Stimulated activated CD4-positive, alpha-beta T cell treated with anti-CD3 and anti-CD28 coated beads, Interleukin-1b, Interleukin-23, amount 100 ng/mL, for 4 hours (primary cell): ENCODE measurements around the gene TMEM222.

Experiments used
- DNase-seq, 2 donors: peaks; one replicate each; pipeline ENCODE4 v3.0.0-alpha.2; 2020; ENCODE audit warnings: low read depth in 2 of 2

Gene TMEM222

DNA sequence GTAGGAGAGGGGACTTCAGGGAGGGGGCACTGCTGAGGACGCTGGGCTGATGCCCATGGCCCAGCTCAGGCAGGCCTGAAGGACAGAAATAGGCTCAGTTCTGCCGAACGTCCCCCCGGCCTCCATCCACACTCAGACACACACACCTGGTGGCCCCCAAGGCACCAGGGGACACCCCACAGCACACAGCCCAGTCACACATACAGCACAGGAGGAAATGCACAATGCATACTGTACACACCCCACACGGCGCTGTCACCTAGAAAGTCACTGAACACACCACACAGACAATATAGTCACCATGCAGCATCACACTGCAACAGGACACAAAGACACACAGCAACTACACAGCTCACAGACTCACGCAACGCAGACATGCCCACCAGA lies 20.4 kb downstream of the TMEM222 start:
- DNase-seq, result no peak

DNA sequence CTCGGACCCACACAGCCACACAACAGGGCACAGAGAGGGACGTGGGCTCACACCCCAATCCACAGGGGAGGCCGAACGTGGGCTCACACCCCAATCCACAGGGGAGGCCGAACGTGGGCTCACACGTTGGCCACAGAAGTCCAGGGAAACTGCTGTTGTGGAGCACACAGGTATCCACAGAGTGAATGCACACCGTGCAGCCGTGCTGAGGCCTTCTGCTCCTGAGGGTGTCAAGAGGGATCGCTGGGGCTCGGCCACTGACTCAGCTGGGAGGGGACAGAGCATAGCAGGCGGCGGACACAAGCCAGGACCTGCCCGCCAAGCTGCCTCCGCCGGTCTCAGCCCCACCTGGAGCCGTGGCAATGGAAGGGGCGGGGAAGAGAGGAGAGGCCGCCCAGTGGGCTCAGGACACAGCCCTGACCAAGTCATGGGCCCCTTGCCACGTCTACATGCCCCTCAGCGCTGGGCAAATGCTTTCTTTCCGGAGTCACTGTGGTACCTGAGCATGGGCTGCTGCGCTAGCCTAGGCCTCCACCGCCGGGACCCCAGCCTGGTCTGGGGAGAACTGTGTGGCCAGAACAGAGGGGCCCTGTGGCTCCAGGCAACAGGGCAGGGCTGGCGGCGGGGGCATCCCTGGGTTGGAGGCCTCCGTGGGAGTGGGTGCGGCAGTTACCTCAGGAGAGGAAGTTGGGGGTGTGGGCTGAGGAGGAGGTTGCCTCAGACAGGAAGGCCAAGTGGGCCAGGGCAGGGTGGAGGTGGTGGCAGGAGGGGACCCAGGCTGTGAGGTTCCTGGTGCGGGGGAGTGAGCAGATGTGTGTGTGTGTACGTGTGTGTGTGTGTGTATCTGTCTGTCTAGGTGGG lies 21.0 kb downstream of the TMEM222 start:
- peak; percentile 47 to 77 for DNase-seq

DNA sequence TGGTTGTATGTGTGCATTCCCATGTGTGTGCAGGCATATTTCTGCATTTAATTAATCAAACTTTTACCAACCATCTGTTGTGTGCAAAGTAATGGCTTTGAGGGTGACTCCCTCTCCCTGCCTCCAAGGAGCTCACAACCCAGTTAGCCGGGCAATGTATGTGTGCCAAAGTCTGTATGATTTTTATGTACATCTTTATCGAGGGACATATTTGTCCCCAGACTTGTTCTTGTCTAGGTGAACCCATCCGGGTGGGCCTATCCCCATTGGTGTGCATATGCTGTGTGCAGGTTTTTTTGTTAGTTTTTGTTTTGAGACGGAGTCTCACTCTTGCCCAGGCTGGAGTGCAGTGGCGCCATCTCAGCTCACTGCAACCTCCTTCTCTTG lies 21.7 kb downstream of the TMEM222 start:
- DNase-seq, result no peak

DNA sequence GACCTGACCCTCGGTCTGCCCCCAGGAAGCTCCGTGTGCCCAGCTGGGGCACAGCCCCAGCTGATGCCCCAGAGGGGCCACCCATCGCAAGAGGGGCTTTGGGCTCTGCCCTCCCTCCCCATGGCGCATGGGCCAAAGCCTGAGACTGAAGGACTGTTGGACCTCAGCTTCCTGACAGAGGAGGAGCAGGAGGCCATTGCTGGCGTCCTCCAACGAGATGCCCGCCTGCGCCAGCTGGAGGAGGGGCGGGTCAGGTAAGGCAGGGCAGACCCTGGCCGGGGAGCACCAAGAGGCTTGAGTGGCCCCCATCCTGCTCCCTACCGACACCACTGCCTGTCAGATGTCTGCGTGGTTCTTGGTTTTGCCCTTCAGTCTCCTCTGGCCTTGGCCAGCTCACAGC lies 23.3 kb downstream of the TMEM222 start:
- no peak for DNase-seq

DNA sequence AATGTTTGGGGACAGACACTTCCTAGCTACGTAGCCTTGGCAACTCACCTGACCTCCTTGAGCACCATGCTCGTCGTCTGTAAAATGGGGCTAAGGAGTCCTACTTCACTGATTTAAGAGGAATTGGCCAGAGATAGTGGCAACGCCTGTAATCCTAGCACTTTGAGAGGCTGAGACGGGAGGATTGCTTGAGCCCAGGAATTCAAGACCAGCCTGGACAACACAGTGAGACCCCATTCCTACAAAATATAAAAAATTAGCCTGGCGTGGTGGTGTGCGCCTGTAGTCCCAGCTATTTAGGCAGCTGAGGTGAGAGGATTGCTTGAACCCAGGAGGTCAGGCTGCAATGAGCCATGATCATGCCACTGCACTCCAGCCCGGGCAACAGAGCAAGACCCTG lies 24.4 kb downstream of the TMEM222 start:
- DNase-seq, result no peak

DNA sequence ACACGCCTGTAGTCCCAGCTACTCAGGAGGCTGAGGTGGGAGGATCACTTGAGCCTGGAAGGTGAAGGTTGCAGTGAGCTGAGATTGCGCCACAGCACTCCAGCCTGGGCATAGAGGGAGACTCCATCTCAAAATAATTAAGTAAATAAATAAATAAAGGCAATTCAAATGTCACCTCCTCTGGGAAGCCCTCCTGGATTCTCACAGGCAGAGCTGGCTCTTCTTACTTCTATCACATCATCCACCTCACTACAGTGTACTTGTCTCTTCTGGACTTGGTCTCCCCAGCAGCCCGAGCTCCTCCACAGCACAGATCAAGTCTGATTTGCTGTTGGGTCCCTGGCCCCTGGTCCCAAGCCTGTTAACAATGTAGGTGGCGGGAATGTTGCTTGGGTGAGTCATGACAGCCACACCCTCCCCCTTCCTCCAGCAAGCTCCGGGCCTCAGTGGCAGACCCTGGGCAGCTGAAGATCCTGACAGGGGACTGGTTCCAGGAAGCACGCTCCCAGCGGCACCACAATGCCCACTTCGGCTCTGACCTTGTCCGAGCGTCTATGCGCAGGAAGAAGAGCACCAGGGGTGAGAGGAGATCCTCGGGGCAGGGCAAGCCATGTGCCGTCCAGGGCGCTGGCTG lies 25.1 kb downstream of the TMEM222 start:
- no peak for DNase-seq

DNA sequence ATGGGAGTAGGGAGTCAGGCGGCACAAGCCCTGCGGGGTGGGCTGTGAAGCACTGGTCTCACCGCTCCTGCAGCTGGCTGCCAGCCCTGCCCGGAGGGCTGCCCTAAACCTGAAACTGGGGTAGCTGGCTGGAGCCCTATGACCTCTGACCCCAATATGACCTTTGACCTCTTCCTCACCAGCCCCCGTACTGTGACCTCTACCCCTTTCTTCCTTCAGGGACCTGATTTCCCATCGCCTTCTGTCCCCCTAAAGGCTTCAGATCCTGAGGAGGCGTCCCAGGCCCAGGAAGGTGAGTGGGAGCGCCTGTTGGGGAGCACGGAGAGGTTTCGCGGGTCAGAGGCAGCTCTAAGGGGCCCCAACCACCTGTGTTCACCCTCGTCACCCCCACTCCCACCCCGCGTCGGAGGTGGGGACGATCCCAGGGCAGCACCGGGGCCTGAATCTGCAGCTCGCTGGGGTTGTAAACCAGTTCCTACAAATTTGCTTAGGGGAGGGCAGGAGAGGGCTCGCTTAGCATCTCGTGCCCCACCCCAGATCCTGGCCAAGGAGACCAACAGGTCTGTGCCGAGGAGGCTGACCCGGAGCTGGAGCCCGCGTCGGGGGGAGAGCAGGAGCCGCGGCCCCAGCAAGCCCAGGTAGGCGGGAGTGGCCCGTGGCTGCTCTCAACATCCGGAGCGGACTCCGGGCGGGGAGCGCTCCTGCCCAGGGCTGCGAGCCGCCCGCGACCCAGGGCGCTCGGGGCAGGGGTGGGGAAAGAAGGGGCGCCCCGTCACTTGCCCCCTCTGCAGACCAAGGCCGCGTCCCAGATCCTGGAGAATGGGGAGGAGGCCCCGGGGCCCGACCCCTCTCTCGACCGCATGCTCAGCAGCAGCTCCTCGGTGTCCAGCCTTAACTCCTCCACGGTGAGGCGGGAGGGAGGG lies 27.2 kb downstream of the TMEM222 start:
- DNase-seq, result peak in 1 of 2 donors; percentile 29

DNA sequence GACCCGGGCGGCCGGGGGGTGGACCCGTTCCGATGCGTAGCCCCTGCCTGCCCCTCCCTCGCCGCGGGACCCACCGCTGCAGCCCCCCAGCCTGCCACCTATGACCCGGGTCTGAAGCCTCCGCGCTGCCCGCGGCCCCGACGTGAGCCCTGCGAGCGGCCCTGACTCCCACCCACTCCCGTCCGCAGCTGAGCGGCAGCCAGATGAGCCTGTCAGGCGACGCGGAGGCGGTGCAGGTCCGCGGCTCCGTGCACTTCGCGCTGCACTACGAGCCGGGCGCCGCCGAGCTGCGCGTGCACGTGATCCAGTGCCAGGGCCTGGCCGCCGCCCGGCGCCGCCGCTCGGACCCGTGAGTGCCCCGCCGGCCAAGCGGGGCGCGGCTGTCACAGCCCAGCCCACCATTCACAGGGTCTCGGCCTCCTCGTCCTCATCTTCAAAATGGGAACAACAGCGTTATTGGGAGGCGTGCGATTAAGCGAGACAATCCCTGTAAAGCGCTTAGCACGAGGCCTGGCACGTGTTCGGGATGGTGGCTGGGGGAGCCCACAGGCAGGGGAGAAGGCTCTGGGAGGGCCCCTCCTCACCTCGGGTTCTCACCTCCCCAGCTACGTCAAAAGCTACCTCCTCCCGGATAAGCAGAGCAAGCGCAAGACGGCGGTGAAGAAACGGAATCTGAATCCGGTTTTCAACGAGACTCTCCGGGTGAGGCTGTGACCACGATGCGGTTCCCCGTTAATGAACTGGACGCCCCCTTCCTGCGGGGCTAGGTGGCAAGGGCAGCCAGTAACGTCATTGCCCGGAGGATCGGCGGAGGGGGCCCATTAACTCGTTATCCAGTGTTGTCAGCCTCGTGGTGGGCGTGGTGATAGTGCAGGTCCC lies 28.1 kb downstream of the TMEM222 start:
- no peak for DNase-seq

DNA sequence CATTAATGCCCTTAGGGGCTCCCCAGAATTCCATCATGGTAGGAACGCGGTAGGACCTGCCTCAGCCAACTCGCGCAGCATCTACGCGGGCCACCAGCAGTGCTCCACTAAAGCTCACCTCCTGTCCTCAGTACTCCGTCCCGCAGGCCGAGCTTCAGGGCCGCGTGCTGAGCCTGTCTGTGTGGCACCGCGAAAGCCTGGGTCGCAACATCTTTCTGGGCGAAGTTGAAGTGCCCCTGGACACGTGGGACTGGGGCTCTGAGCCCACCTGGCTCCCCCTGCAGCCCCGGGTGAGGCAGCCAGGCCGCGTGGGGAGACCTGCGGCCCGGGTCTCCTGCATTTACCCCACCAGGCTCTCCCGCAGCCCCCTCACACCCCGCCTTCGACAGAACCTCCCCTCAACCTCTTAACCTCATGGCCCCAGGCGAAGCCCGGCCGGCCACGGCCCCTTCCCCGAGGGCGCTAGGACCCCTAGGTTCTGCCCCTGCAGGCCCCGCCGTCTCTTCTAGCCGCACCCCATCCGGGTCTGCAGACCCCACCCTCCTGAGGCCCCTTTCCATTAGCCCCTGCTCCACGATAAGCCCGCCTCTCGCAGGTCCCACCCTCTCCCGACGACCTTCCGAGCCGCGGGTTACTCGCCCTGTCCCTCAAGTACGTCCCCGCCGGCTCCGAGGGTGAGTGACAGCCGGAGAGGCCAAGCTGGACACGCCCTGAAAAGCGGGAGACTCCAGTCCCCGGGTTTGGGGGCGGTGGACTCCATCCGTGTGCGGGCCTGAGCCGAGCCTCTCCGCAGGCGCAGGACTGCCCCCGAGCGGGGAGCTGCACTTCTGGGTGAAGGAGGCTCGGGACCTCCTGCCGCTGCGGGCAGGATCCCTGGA lies 28.9 kb downstream of the TMEM222 start:
- DNase-seq, result no peak

DNA sequence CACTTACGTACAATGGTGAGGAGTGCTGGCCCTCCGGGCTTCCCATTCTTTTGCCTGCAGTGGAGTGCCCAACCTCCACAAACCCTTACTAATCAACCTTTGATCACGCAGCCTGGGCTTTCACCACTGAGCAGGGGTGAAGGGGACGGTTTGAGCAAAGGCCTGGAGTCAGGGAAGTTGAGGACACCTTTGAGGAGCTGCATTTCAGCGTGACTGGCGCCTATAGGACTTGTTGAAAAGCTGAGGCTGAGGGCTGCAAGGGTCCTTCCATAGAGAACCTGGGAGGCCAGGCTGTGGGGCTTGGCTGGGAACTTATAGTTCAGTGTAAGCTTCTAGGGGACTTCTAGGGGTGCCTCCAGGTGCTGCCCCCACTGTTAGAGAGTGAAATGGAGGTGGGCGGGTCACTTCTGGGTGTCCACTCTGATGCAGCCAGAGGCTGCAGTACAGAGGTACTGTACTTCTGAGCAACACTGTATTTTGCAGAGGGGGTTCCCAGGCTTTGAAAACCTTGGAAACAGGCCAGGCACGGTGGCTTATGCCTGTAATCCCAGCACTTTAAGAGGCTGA lies 29.7 kb downstream of the TMEM222 start:
- no peak for DNase-seq

DNA sequence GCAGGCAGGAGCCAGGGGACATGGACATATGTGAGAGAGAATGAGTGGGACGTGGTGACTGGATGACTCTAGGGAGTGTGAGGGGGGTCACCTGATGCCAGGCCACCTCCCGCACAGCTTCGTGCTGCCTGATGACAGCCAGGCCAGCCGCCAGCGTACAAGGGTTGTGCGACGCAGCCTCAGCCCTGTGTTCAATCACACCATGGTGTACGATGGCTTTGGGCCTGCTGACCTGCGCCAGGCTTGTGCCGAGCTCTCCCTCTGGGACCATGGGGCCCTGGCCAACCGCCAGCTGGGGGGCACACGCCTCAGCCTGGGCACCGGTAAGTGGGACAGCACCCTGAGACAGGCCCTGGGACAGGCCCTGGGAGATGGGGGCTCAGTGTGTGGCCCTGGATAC lies 31.2 kb downstream of the TMEM222 start:
- DNase-seq, result no peak

DNA sequence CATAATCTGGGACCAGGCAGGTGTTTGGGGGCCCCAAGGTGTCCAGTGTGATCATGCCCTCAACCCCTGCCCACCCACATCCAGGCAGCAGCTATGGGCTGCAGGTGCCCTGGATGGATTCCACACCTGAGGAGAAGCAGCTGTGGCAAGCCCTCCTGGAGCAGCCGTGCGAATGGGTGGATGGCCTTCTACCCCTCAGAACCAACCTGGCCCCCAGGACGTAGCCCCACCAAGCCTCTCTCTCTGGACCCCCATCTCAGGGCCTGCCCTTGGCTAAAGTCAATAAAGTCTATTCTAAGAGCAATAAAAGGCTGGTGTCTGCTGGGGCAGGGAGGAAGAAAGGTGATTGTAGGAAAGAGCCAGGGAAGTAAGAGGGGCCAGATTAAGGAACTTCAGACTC lies 31.7 kb downstream of the TMEM222 start:
- no peak for DNase-seq

DNA sequence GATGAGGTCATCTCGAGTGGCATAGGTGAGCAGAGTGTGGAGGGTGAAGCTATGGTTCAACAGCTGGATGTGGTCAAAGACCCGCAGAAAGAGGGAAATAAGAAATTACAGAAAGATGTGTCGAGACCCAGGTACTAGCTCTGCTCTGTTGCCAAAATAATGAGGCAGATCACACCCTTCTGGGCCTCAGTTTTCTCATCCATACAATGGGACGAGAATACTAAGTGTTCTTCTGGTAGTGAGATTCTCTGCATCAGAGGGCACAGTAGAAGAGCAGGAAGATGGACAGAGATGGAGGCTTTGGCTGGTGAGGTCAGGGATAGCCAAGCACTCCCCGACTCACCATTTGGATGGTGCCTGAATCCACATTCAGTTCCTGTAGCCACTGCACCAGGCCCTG lies 33.7 kb downstream of the TMEM222 start:
- DNase-seq, result no peak

DNA sequence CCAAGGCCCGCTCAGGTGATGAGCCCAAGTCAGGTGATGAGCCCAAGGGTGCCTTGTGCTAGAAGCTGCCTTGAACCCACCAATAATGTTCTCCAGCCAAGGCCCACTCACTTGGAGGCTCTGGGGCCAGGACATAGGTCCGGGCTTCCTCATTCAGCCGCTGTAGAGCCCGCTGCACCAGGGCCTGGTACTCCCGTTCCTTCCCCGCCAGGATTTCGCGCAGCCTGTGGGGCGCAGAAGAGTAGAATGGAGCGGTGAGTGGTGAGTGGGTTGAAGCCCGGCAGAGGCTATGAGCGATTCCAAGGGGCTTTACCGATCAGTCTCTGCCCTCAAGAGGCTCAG lies 34.3 kb downstream of the TMEM222 start:
- no peak for DNase-seq

DNA sequence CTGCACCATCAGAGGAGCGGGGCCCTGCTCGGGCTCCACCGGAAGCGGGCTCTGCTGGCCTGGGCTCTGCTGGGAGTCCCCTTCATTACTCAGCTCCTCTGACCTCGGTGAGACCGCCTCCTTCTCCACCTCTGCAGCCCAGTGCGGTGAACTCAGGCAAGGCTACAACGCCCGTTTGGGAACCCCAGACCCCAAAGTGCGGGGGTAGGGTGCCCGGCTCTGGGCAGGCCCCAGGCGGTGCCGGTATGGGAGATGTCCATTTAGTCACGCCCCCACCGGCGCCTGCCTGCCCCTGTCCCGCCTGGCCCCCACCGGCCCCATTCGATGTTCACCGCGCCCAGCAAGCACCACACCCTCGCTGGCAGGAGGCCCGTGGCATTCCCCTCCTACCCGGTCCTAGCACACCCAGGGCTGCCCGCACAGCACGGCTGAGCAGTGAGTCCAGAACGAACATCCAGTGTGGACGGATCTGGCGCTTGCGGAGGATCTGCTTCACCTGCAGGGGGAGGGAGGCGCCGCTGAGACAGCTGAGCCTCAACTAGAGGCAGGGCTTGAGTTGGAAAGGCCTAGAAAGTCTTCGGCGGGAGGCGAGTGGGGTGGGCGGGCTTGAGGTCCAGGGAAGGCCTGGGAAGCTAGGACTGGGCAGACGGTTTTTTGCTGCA lies 34.8 kb downstream of the TMEM222 start:
- peak in 1 of 2 donors; percentile 34 for DNase-seq

DNA sequence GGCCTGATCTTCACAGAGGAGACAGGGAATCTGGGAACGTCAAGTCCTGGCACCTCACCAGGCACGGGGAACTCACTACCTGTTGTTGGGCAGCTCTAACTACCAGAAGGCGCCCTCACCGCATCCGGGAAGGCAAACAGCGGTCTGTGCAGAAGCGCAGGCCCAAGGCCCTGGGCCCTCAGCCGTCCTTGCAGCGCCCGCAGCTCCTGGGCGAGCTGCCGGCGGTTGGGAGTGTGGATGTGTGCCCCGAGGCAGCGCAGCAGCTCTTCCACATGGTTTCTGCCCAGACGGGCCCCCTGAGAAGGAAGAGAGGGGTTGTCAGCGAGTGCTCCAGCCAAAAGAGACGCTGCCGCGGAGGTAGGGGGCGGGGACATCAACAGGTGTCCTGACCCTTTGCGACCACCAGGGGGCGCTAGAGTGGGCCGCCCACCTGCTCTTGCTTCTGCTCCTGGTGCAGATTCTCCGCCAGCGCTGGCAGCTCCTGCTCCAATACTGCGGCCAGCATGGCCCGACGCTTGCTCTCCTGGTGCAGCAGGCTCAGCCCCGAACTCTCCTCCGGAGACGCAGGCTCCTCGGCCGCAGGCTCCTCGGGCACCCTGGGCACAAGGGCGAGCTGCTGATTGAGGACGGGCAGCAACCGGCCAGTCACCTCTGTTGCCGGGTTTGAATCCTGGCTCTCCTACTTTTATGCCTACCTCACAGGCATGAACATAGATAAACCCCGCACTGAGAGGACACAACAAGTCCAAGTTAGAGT lies 35.5 kb downstream of the TMEM222 start:
- peak; percentile 76 to 77 for DNase-seq

DNA sequence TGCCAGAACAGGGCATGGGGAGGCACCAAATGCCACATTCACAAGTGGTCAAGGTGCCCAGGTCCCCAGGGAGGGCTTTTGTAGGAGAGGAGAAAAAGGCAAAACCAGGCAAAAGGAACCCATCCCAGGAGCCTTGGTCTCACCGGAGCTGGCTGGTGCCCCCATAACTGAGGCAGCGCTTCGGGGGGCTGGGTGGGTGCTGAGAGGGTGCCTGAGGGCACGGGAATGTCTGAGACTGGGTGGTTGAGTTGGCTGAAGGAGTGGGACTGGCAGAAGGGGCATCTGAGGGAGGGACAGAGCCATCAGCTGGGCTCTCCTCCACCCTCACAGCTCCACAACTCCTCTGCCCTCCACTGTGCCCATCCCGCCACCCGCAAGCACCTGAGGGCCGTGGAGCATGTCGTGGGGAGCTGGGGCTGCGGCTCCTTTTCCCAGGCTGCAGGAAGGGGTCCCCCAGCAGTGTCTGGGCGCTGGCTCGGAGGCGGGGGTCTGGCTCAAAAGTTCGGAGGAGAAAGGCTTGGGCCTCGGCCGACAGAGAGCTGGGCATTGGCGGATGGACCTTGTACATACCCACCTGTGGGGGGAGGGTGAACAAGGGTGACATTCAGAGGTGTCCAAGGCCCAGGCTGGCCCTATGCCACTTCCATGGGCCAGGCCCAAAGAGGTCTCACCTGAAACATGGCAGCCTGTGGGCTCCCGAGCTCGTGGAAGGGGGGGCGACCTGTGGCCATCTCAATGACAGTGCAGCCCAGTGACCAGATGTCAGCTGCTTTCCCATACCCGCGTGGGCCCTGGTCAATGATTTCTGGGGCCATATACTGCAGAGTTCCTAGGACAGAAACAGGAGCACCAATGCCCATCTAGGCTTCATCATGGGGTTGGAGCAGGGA lies 36.3 kb downstream of the TMEM222 start:
- DNase-seq, result no peak

DNA sequence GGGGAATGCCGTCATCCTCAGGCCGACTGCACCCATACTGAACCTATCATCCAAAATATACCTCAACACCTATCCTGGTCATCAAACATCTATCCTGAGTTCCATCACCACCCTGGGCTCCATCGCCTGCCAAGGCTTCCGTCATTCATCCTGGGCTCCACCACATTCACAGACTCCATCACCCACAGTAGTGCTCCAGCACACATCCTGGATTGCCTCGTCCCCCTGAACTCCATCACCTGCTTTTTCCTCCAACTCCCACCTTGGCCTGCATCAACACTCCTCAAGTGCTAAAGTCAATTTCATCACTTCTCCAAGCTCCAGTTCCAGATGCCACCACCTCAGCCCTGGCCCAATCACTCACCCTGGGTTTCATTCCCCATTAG lies 37.0 kb downstream of the TMEM222 start:
- DNase-seq, result no peak
